Loucy (cell line): ENCODE data around the gene CGB2.

Source experiments
- EZH2phosphoT487 ChIP-seq: fragments of 200-600 bp; IDR thresholded peaks from 2 replicates; pipeline ENCODE4 v1.6.1; 2018; ENCODE audit warnings: antibody characterized with exemption, mild to moderate bottlenecking, moderate library complexity, borderline replicate concordance
- TF ChIP-seq, protein P1 (sequence below): fragments of 200-600 bp; sonication (generic); conservative IDR thresholded peaks from 2 replicates; pipeline ENCODE4 v1.5.1; 2014; ENCODE audit warnings: mild to moderate bottlenecking, antibody characterized with exemption, low read length

DNA sequence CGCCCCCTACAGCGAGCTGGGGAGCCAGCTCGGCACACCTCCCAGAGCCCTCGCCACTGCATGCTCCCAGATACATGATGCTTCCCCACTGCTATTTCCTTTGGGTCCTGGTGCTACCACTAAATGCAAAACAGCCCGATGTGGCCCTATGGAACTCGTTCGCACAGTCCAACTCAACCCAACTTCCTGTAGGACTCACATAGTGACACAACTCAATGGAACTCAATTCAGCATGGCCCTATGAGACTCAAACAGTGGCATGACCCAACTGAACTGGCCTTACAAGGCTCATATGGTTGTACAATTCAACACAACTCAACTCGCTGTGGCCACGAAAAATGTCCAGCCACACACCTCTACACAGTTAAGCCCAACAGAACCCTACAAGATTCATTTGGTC, 37.3 kb downstream of the CGB2 start:
- TF ChIP-seq, protein P1, sequence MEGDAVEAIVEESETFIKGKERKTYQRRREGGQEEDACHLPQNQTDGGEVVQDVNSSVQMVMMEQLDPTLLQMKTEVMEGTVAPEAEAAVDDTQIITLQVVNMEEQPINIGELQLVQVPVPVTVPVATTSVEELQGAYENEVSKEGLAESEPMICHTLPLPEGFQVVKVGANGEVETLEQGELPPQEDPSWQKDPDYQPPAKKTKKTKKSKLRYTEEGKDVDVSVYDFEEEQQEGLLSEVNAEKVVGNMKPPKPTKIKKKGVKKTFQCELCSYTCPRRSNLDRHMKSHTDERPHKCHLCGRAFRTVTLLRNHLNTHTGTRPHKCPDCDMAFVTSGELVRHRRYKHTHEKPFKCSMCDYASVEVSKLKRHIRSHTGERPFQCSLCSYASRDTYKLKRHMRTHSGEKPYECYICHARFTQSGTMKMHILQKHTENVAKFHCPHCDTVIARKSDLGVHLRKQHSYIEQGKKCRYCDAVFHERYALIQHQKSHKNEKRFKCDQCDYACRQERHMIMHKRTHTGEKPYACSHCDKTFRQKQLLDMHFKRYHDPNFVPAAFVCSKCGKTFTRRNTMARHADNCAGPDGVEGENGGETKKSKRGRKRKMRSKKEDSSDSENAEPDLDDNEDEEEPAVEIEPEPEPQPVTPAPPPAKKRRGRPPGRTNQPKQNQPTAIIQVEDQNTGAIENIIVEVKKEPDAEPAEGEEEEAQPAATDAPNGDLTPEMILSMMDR = no peak
- TF ChIP-seq EZH2phosphoT487 = no peak
